GM21515 (cell line): ENCODE data around the gene GNG10.
"Not testable (repeated sequence)": the region's sequence is repeated elsewhere in the genome, so short reads cannot be mapped to it uniquely, and the experiment has no call there.

ENCODE experiments used
- ATAC-seq: cut with Tn5 transposase; IDR thresholded peaks from one replicate; pipeline ENCODE4 v1.9.1; 2021; ENCODE audit not compliant: unreplicated experiment

GNG10 gene

DNA sequence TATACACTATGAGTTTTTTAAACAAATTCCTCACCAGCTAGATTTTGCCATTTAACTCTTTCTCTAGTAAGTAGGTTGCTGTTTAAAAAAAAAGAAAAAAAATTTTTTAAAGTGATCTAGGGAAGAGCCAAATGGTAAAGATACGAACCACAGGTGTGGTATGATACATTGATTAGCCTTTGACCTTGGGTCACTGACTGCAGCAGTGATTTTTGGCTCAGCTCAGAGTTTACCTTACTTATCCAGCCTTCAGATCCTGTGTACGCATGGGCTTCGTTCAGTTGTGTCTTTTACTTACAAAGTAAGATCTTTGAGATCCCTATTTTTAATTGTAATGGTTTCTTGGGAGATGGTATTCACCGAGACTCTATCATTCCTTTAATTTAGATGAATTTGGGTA lies 12.4 kb upstream of the GNG10 start:
- ATAC-seq = no peak

DNA sequence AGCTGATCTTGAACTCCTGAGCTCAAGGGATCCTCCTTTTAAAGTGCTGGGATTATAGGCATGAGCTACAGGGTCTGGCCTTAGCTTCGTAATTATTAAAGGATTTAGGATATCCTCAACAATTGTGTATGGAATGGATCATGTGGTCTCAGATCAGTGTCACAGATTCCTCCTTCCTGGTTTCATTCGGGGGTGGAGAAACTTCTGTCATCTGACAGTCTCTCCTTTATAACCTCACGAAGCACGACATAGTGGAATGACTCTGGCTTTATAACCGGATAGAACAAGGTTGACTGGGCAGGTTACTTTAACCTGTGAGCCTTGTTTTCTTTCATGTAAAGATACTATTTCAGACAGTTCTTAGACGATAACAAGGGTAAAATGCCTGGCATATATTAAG lies 4.4 kb upstream of the GNG10 start:
- no peak for ATAC-seq

DNA sequence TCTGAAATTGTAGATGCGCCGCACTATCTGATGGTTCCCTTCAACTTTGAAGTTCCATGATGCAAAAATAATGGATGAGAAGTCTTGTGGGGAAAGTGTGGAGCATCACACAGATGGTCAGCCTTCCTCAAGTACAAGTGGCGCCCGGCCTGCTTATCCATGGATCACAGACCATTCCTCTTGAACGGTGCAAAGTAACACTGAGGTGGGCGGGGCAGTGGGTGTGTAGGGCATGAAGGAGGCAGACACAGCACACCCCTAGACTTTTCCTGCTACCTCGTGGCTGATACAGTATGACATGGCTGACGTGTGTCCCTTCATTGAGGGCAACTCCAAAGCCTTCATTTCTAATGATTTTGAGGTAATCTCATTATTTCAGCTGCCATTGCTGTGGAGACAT lies 2.5 kb upstream of the GNG10 start:
- ATAC-seq = no peak

DNA sequence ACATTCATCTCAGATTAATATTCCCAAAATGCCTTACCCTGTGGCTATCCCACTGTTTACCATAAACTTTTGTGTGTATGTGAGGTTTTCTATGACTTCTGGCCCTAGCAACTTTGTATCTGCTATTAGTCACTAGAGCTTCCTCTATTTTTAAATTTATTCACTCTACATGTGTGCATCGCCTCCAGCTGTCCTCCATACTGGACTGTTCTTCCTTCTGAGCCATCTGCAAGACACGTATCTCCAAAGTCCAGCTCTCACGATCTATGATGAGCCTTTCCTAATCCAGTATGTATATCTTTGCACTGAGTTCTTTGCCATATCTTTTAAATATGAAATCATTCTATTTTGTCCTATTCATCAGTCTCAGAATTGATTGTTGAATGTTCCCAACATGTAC lies 1.7 kb upstream of the GNG10 start:
- ATAC-seq = no peak

DNA sequence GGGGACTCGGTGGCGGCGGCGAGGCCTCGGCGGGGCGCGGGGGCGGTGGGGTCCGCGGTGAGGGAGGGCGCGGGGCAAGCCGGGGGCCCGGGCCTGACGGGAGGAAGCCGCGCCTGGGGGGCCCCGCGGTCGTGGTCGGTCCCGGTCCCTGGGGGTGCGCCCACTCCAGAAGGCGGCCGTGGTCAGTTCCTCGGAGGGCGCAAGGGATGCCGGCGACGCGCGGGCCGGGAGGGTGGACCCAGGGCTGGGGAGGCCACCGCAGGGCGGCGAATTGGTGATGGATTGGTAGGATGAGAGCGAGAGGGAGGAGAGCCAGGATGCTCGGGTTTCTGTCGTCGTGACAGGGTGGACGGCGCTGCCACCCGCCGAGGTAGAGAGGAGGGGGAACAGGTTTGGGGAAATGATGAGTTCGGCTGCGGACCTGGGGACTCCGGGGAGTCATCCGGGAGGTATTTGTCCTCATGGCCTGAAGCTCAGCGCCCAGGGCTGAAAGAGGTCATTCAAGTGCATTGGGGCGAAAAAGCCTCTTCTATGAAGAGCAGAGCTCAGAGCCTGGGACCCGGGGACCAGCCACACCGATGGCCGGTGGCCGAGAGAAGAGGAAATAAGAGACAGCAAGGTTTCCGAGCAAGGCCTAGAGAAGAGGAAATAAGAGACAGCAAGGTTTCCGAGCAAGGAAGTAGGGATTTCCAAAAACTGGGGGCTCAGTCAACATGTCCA lies 557 bp downstream of the GNG10 start:
- ATAC-seq = peak; percentile 23

DNA sequence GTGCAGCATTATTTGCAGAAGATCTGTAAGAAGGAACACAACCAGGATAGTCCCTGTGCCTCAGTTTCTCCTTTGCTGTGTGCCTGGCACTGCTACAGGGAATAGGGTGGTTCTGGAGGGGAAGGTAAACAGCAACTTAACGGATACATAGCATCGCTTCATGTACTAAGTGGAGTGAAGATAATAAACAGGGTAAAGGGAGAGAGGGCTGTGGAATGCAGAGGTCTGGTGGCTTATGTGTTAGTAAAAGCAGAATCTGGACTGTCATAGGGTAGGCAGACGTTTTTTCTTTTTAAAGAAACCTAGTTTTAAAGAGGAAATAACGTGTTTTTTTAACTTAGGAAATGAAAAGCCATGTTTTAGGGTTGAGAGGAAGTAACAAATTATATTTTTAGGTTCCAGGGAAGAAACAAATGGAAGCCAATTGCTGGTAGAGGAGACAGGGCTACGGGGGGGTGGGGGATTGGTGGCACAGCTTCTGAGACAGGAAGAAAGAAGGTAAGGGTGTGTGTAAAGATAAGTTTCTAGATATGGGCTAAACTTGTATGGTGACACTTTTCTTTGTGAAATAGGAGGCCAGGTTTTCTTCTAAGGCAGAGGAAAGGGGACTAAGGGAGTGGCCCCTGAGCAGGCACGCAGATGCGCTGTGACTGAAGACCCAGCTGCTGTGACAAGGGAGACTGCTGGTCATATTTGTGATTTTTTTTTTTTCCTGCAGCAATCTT lies 1.3 kb downstream of the GNG10 start:
- no peak for ATAC-seq

DNA sequence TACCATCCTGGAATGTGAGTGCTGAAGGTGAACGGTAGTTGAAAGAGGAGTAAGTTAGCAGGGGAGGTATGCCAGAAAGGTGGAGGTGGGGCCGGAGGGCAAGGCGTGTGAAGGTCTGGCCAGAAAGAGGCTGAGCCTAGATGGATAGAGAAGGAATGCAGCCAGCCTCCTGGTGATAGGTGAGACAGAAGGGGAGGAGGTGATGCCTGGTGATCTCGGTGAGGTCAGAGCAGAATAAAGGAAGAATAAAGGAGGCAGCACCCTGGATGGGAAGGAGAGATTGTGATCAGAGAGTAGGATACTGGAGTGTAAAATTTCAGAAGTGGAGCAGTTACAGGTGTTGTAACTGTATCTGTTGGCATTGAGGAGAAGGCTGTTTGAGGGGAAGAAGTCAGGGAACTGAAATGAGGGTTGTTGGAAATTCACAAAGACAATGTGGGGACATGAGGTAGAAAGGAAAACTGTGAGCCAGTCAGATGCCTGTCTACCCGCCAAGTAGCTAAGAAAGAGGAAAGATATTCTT lies 2.0 kb downstream of the GNG10 start:
- ATAC-seq = no peak

DNA sequence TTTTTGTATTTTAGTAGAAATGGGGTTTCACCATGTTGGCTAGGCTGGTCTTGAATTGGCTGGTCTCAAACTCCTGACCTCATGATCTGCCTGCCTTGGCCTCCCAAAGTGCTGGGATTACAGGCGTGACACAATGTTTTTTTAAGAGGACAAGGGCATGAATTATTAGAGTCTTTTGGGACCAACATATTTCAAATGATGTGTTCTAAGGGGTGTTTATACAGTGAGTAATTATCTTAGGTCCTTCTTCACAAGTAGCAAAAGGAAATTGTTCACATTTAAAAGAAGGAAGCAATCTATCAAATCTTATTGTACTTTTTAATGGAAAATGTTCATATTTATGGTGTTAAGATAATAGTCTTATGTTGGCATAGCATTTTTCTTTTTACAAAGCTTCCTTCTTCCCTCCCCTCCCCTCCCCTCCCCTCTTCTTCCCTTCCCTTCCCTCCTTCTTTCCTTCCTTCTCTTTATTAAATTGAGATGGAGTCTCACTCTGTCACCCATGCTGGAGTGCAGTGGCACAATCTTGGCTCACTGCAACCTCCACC lies 6.7 kb downstream of the GNG10 start:
- ATAC-seq = no peak

DNA sequence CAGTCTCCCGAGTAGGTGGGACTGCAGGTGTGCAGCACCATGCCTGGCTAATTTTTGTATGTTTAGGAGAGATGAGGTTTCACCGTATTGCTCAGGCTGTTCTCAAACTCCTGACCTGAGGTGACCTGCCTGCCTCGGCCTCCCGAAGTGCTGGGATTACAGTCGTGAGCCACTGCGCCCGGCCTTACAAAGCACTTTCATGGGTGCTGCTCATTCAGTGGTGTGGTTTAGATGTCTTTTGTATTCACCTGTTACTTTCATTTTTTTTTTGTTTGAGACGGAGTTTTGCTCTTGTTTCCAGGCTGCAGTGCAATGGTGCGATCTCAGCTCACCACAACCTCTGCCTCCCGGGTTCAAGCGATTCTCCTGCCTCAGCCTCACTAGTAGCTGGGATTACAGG lies 7.2 kb downstream of the GNG10 start:
- not testable (repeated sequence) for ATAC-seq

DNA sequence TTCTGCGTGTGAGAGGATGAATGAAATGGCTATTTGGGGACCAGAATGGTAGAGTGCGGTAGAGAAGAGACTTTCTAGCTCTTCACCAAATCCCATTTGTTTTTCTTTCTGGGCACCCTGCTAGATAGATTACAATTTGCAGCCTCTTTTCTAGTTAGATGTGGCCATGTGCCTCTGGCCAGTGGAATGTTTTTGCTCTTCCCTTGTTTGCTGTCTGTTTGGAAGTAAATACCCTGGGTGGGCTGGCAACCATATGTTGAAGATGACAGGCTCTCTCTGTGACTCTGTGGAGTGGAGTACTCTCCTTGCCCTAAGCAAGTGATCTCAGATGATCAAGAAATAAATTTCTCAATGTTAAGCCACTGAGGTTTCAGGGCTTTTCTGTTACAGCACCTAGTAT lies 12.9 kb downstream of the GNG10 start:
- no peak for ATAC-seq

DNA sequence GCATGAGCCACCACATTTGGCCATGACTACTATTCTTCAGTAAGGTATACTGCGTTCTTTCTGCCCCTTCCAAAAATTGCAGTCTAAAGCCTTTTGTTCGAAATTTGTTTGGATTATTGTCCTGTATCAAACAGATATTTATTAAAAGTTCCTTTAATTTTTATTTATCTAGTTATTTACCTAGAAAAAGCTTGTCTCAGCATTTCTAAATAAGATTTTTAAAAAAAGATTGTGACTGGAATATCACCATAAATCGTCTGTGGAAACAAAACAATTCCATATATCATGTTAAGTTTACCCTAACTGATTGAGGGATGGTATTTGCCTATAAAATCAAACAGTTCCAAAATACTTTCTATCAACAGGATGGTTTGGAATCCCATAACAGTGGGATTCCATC lies 14.7 kb downstream of the GNG10 start:
- no peak for ATAC-seq

DNA sequence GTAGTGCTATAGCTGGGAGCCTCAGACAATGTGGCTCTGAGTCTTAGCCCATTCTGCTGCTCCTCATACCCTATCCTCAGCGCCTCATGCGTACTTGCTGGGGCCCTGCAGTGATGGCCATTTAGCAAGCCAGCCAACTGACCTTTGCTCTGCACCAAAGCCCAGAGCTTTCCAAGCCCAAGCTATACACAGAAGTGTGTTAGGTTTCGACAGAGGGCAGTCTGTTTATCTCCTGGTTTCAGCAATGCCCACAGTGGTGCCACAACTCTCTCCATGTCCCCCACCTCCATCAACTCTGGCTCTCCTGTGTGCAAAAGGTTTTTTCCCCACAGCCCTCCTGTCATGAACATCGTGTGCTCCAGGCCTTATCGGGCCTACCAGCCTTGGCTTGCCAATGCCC lies 16.9 kb downstream of the GNG10 start:
- ATAC-seq = no peak

DNA sequence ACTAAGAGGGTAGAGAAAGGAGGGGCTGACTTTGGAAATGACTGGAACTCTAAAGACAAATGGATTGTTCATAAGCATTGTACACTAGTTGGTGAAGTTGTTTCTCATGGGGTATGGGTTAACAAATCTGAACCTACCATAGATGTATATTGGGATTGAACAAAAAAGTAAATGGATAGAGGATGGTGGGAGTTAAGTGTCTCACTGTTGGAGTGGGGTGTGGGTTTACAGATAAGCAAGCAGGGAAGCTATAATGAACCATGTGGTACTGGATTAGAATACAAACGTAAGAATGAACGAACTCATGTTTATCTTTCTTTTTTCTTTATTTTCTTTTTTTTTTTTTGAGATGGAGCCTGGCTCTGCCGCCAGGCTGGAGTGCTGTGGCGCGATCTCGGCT lies 17.8 kb downstream of the GNG10 start:
- no peak for ATAC-seq

DNA sequence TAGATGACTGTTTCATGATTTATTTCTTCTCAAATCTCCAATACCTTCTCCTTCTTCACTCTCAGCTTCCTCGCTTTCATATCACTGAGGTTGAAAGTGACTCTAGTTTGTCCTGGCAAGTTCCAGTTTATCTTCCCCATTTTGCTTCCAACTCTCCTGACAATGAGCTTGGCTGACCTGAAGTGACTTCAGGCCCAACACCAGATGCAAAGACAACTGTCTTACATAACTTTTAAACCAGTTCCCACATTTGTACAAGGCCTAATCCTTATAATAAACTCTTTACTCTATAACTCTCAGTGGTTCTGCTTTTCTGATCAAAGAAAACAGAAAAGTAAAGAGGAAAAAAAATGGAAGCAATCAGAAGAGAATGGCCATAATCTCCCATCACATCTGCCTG lies 22.0 kb downstream of the GNG10 start:
- no peak for ATAC-seq

DNA sequence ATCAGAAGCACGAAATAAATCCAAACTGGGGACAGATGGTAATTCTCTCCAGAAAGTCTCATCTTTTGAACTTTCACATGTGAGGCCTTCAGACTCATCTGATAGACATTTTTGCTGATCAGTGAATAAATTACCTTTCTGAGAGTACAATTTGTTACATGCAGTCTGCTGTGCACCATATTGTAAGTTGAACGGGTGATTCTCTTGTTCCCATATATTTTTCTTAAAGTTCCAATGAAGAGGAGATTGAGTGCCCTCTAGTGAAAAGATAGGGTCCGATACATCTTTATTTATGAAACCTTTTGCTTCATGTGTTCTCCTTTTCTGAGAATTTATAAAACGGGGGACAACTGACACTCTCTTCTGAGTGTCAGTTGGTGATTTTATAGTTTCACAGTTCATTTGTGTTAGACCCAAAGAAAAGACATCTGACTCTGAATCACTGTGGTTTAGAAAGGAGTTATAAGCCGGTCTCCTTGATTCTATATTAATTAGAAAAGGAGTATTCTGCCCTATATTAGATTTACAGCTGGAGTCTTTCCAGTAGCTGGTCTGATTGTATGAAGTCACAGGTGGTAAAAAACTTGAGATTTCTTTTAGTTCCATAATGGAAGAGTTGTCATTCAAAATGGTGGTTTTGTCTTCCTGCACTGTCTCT lies 30.4 kb downstream of the GNG10 start:
- ATAC-seq = no peak

DNA sequence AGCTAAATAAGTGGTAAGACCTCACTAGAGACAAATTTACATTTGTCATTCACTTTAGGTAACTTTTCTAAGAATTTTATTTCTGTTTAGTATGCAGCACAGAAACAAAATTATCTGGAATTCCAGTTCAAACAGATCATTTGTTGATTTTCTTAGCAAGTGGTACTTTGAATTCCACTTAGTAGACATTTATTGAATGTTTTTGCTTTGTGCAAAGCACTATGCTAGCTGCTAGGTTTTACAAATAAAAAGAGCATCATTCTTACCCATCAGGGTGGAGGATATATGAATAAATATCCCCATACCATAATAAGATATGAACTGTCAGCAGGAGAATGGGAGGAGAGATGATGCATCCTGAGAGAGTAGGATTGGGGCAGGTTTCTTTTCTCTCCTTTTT lies 35.4 kb downstream of the GNG10 start:
- ATAC-seq = no peak

DNA sequence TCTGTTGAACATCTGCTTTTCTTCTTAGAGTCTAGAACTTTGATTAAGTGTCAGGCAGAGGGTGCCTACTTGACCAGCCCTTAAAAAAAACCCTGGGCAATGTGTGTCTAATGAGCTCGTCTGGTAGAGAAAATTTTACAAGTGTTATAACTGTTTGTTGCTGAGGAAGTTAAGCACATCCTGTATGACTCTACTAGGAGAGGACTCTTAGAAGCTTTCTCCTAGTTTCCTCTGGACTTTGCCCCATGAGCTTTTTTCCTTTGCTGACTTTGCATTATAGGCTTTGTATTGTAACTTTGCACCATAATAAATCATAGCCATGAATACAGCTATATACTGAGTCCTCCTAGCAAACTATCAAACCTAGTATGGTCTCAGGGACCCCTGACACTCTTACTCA lies 39.4 kb downstream of the GNG10 start:
- ATAC-seq = no peak

DNA sequence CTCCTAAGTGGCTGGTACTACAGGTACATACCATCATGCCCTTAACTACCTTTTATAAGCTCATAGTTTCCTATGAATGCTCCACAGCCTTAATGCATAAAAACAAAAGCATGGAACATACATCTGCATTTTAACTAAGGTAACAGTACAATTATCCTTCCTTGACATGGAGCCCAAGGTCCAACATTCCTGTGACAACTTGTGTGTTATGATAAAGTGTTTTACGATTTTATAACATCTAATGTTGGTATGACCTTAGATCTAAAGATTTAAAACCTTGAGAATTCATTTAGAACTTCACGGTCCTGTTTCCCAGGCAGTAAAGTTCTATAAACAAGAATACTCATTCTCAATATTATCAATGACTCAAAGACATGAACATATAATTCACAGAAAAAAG lies 43.1 kb downstream of the GNG10 start:
- no peak for ATAC-seq

DNA sequence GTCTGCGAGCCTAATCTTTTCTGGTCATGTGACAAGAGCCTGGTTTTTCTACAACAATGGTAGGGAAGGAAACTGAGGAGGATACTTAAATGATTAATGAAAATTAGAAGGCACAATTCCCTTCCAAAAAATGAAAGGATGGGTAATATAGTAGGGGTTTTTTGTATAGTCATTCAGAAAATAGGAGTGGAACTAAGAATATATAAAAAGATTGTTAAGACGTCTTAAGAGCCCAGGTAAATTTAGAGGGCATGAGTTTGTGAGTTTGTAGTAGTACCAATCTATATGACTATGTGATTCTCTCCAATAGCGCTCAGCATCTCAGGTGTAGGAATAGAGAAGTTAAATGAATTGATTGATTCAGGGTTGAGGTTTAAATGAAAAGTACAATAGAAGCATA lies 50.1 kb downstream of the GNG10 start:
- no peak for ATAC-seq

DNA sequence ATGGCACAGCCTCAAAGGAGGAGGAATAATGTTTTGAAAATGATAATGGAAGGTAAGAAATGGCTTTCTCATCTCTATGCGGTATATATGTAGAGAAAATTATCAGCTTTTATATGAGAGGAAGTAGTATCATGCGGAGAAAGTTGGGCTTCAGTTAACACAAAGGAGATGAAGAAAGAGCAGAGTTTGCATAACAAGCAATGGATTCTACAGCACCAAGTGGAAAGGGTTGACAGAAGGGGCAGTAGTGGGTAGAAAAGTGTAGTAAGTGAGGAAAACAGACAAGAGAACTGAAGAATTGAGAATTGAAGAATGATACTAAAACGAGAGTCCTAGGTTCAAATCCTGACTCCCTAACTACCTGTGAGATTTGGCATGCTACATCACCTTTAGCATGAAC lies 51.0 kb downstream of the GNG10 start:
- no peak for ATAC-seq

DNA sequence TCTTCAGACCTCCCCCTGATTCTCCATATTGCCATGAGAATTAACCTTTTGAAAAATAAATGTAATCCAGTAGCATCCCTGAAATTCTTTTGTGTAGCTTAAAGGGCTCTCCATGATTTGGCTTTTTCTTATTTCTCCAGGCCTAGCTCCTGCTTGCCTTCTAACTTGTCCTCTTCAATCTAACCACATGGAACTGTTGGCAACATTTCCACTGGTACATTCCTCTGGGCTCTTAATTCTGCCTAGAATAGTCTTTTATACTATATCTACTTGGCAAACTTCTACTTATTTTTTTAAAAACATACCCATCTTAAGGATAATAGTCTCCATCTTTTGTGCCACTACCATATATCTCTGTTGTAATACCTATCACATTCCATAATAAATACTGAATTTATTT lies 54.1 kb downstream of the GNG10 start:
- no peak for ATAC-seq

DNA sequence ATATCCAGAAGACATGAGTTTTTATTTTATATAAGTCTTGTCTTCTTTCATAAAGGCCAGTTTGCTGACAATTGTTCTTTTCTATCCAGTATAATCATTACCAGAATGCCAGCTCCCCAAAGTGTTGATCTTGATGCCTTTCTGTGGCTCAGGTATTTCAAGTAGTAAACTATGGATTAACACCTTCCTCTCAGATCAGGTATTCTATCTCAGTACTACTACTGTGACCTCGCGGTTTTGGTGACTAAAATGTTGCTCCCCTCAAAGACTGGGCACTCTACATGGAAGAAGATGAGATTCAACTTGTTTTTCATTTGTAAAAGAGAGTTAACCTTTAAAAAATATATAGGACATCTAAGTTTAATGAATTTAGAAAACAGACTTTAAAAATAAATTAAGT lies 58.1 kb downstream of the GNG10 start:
- no peak for ATAC-seq
